Endothelial cell of coronary artery (primary cell): ENCODE measurements around the gene ZNF215. TPM values are rescaled to one million over a fixed set of nuclear protein-coding genes. Genes with fewer than 3 reads are reported as not detected.

ENCODE experiments used
- total RNA-seq: library from RNA; depleted of rRNA; stranded (reverse); fragments of >200 nt; gene quantifications from 2 replicates; pipeline ENCODE4 v1.2.3, GENCODE V29; 2014

ZNF215 gene
- total RNA-seq = 5.2 and 5.4 TPM in 2 replicates

GRCh38 chr11:6926208-6927029 is at the start of gene ZNF215:
Gene ZNF215 (plus strand): TSS chr11:6926426. CDS start chr11:6932273, 5,847 bp downstream.

GRCh38 chr11:6892400-6892799 is 33.8 kb upstream of the ZNF215 start, which contains the start of gene OR2D2:
Gene OR2D2 (minus strand): TSS chr11:6892500. CDS start chr11:6892500, 0 bp downstream.

GRCh38 chr11:6920702-6921101 is 5.5 kb upstream of the ZNF215 start, which contains the start of gene OR2D3:
Gene OR2D3 (plus strand): TSS chr11:6921002. CDS start chr11:6921002, 0 bp downstream.

Other genes starting within 250 kb of the ZNF215 start
- 91.3 and 121 TPM in 2 replicates for gene MRPL17, start 243.1 kb upstream of the ZNF215 start, total RNA-seq
- gene OR2AG2, start 154.4 kb upstream of the ZNF215 start, total RNA-seq = 0.09 and 0.18 TPM in 2 replicates
- gene OR2AG1, start 143.4 kb upstream of the ZNF215 start, total RNA-seq = not detected in 2 replicates
- 0.27 and 0.38 TPM in 2 replicates for gene OR6A2, start 126.7 kb upstream of the ZNF215 start, total RNA-seq
- gene OR10A5, start 80.7 kb upstream of the ZNF215 start, total RNA-seq = not detected in 2 replicates
- not detected in 2 replicates for gene OR10A2, start 63.4 kb upstream of the ZNF215 start, total RNA-seq
- gene OR10A4, start 49.8 kb upstream of the ZNF215 start, total RNA-seq = not detected in 2 replicates
- gene OR2D2, start 33.9 kb upstream of the ZNF215 start, total RNA-seq = 0.47 and 0.54 TPM in 2 replicates
- not detected in 2 replicates for gene OR2D3, start 5.4 kb upstream of the ZNF215 start, total RNA-seq
- 3.5 and 6.1 TPM in 2 replicates for gene ZNF214, start 93.9 kb downstream of the ZNF215 start, total RNA-seq
- 0.09 and 0.45 TPM in 2 replicates for gene NLRP14, start 94.1 kb downstream of the ZNF215 start, total RNA-seq
- gene RBMXL2, start 162.6 kb downstream of the ZNF215 start, total RNA-seq = 0.18 TPM in 1 of 2 replicates, not detected in the other